ENCODE measurements around the gene CENATAC. TPM values are rescaled to one million over a fixed set of nuclear protein-coding genes. Genes with fewer than 3 reads are reported as not detected.
A peak's percentile ranks its signal among the peaks of the same experiment; 100 is the strongest.

The CENATAC gene
- total RNA-seq, 4 donors from 2014 or later: 77.3 to 158 (median 88.0) TPM

DNA sequence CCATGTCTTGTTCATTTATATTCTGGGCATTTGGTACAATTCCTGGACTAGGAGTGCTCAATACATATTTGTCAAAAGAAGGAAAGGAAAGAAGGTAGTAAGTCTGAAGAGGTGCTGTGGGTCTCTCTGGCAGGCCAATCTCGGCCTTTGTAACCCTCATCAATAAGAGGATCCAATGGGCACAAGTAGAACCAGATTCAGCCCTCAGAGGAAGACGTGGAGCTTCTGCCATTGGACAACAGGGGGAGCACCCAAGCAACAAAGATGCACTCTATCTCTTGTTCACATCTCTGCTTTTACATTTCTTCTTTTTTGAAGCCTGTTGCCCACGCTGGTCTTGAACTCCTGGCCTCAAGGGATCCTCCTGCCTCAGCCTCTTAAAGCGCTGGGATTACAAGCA lies 67.4 kb downstream of the CENATAC start:
- H3K4me3 ChIP-seq: no peak overlapping the region
- no peak for DNase-seq (ENCODE audit: low spot score in 2 of 2)
- peaks cover 0 to 57% (median 12%) of the 10 kb centered on the region in 4 donors for H3K4me1 ChIP-seq
- no peak overlapping the region for H3K27ac ChIP-seq
- H3K9me3 ChIP-seq: no peaks in the 10 kb centered on the region
- 39 to 44% methylated on average over 4 of the region's 4 CpGs for whole genome bisulfite sequencing, 2 donors
- TF ChIP-seq EP300 (IDR thresholded peaks at IDR 0.05): no peak
- TF ChIP-seq, protein P1, sequence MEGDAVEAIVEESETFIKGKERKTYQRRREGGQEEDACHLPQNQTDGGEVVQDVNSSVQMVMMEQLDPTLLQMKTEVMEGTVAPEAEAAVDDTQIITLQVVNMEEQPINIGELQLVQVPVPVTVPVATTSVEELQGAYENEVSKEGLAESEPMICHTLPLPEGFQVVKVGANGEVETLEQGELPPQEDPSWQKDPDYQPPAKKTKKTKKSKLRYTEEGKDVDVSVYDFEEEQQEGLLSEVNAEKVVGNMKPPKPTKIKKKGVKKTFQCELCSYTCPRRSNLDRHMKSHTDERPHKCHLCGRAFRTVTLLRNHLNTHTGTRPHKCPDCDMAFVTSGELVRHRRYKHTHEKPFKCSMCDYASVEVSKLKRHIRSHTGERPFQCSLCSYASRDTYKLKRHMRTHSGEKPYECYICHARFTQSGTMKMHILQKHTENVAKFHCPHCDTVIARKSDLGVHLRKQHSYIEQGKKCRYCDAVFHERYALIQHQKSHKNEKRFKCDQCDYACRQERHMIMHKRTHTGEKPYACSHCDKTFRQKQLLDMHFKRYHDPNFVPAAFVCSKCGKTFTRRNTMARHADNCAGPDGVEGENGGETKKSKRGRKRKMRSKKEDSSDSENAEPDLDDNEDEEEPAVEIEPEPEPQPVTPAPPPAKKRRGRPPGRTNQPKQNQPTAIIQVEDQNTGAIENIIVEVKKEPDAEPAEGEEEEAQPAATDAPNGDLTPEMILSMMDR (IDR thresholded peaks at IDR 0.05): peak in 2 of 5 experiments; percentile 13 to 15
- H3K36me3 ChIP-seq: peaks cover 0 to 12% (median 0%) of the 10 kb centered on the region in 3 donors
- no peaks in the 10 kb centered on the region for H3K27me3 ChIP-seq

Small RNA genes lying within 50 kb of the gene (small RNA-seq; reads per million reads assigned to genes)
- gene AP003392.2 (not detected), gene RF00017 (not detected), gene RF00019 (not detected)

Other genes starting within 250 kb of the CENATAC start
- gene DDX6, start 207.0 kb upstream of the CENATAC start, total RNA-seq: 100 to 1,000 TPM in 3 of 4 donors, 10 to 100 TPM in 1; 75.6 to 108 (median 107) TPM
- gene CXCR5, start 114.2 kb upstream of the CENATAC start, total RNA-seq: not detected
- gene BCL9L, start 72.2 kb upstream of the CENATAC start, total RNA-seq: 10 to 100 TPM; 15.7 to 36.0 (median 28.5) TPM
- not detected for gene UPK2, start 41.8 kb upstream of the CENATAC start, total RNA-seq
- gene FOXR1, start 26.4 kb upstream of the CENATAC start, total RNA-seq: not detected
- gene RPS25, start 20.2 kb downstream of the CENATAC start, total RNA-seq: 1,000 to 10,000 TPM; 1,034 to 1,871 (median 1,524) TPM
- 10 to 100 TPM; 64.7 to 92.0 (median 81.8) TPM for gene TRAPPC4, start 20.6 kb downstream of the CENATAC start, total RNA-seq
- gene SLC37A4, start 32.7 kb downstream of the CENATAC start, total RNA-seq: 10 to 100 TPM; 24.6 to 32.2 (median 29.2) TPM
- gene HYOU1, start 59.1 kb downstream of the CENATAC start, total RNA-seq: 100 to 1,000 TPM in 1 of 4 donors, 10 to 100 TPM in 3; 78.1 to 102 (median 91.3) TPM
- gene VPS11, start 69.7 kb downstream of the CENATAC start, total RNA-seq: 10 to 100 TPM; 25.8 to 54.9 (median 37.1) TPM
- gene HMBS, start 86.7 kb downstream of the CENATAC start, total RNA-seq: 10 to 100 TPM in 3 of 4 donors, 1 to 10 TPM in 1; 6.7 to 18.3 (median 10.6) TPM
- gene DPAGT1, start 103.7 kb downstream of the CENATAC start, total RNA-seq: 10 to 100 TPM; 20.7 to 33.9 (median 23.5) TPM
- 10 to 100 TPM; 11.4 to 13.8 (median 12.3) TPM for gene C2CD2L, start 109.2 kb downstream of the CENATAC start, total RNA-seq
- 10 to 100 TPM; 21.9 to 36.1 (median 27.0) TPM for gene HINFP, start 123.4 kb downstream of the CENATAC start, total RNA-seq
- under 1 TPM in 2 of 4 donors, not detected in 2; under 0.01 to 0.30 TPM for gene ABCG4, start 150.9 kb downstream of the CENATAC start, total RNA-seq
- gene NLRX1, start 170.6 kb downstream of the CENATAC start, total RNA-seq: 10 to 100 TPM; 16.0 to 27.7 (median 20.5) TPM
- gene NHERF4, start 187.3 kb downstream of the CENATAC start, total RNA-seq: under 1 TPM in 1 of 4 donors, not detected in 3; 0.30 TPM
- gene CBL, start 208.2 kb downstream of the CENATAC start, total RNA-seq: 10 to 100 TPM; 14.2 to 19.2 (median 16.0) TPM

All from tibial nerve (tissue), 4 donors.